Left lobe of liver (tissue), 2 donors: ENCODE data around the gene PDGFRB. TPM values are rescaled to one million over a fixed set of nuclear protein-coding genes. Genes with fewer than 3 reads are reported as not detected.

ENCODE experiments used
- ATAC-seq: fragments of 200-7000 bp; cut with Tn5 transposase; one replicate; pipeline ENCODE4 v1.9.1; 2020; ENCODE audit warnings: mild to moderate bottlenecking, moderate library complexity
- DNase-seq: peaks from one replicate; pipeline ENCODE4 v3.0.0-alpha.2; 2020; ENCODE audit warnings: low spot score
- total RNA-seq: library from RNA; stranded (reverse); gene quantifications from one replicate; pipeline ENCODE4 v1.2.1, GENCODE V29; 2021
- donor health status: DM: no; HTN: no; CAD: no; lungs with moderate emphysema.
- donor health status: DM: no; HTN: yes; CAD: no.

The PDGFRB gene
- total RNA-seq, 1 donor from 2014 or later: 12.8 TPM

GRCh38 chr5:150182774-150183173, 27.1 kb upstream of the PDGFRB start:
- no peak for ATAC-seq
- DNase-seq: no peak

- ATAC-seq (no peak), DNase-seq (no peak)
These were observed 26.3 kb upstream of the PDGFRB start for GRCh38 chr5:150181766-150182545.

GRCh38 chr5:150181027-150181426, 25.4 kb upstream of the PDGFRB start:
- DNase-seq (no peak), ATAC-seq (no peak)

- DNase-seq (peak; percentile 83), ATAC-seq (peak; percentile 83)
These were observed 24.8 kb upstream of the PDGFRB start for GRCh38 chr5:150180241-150181026.

GRCh38 chr5:150179019-150179620, 23.5 kb upstream of the PDGFRB start:
- ATAC-seq (no peak), DNase-seq (no peak)

GRCh38 chr5:150178262-150178661, 22.6 kb upstream of the PDGFRB start:
- DNase-seq (no peak), ATAC-seq (no peak)

GRCh38 chr5:150177721-150178120, 22.1 kb upstream of the PDGFRB start:
- no peak for ATAC-seq
- no peak for DNase-seq

GRCh38 chr5:150176745-150177477, 21.3 kb upstream of the PDGFRB start:
- no peak for ATAC-seq
- no peak for DNase-seq

GRCh38 chr5:150175536-150175935, 19.9 kb upstream of the PDGFRB start:
- ATAC-seq (peak; percentile 43), DNase-seq (no peak)

GRCh38 chr5:150175076-150175475, 19.4 kb upstream of the PDGFRB start:
- no peak for ATAC-seq
- DNase-seq: no peak

- DNase-seq: no peak
- ATAC-seq: no peak
These were observed 18.6 kb upstream of the PDGFRB start for GRCh38 chr5:150174285-150174684.

GRCh38 chr5:150173161-150173560, 17.5 kb upstream of the PDGFRB start:
- DNase-seq (no peak), ATAC-seq (no peak)

- no peak for ATAC-seq
- no peak for DNase-seq
These were observed 16.9 kb upstream of the PDGFRB start for GRCh38 chr5:150172556-150172955.

GRCh38 chr5:150172145-150172544, 16.5 kb upstream of the PDGFRB start:
- DNase-seq (no peak), ATAC-seq (no peak)

- DNase-seq: no peak
- no peak for ATAC-seq
These were observed 13.2 kb upstream of the PDGFRB start for GRCh38 chr5:150168864-150169263.

GRCh38 chr5:150167908-150168307, 12.3 kb upstream of the PDGFRB start:
- ATAC-seq: no peak
- no peak for DNase-seq

GRCh38 chr5:150167512-150167850, 11.8 kb upstream of the PDGFRB start:
- no peak for DNase-seq
- ATAC-seq: no peak

GRCh38 chr5:150166650-150167511, 11.2 kb upstream of the PDGFRB start, which contains the start of gene CDX1:
TSS of gene CDX1 (plus strand) at chr5:150166778. CDS start at chr5:150166877, 99 bp downstream.
- ATAC-seq: no peak

GRCh38 chr5:150166037-150166649, 10.5 kb upstream of the PDGFRB start:
- ATAC-seq (no peak), DNase-seq (no peak)

More at GRCh38 chr5:150166650-150167511, 11.2 kb upstream of the PDGFRB start, which contains the start of gene CDX1:
- DNase-seq: no peak
